Measurements from ENCODE around the gene CD300C. TPM values are rescaled to one million over a fixed set of nuclear protein-coding genes. Genes with fewer than 3 reads are reported as not detected.
"Not testable (repeated sequence)": the region's sequence is repeated elsewhere in the genome, so short reads cannot be mapped to it uniquely, and the experiment has no call there.

Gene CD300C
- total and polyA plus RNA-seq, 10 of the 15 experiments (the other 5 are each of a cell fraction or from before 2014, with no cell fraction given) = 0.12 to 0.38 (median 0.23) TPM; not detected in 3

DNA sequence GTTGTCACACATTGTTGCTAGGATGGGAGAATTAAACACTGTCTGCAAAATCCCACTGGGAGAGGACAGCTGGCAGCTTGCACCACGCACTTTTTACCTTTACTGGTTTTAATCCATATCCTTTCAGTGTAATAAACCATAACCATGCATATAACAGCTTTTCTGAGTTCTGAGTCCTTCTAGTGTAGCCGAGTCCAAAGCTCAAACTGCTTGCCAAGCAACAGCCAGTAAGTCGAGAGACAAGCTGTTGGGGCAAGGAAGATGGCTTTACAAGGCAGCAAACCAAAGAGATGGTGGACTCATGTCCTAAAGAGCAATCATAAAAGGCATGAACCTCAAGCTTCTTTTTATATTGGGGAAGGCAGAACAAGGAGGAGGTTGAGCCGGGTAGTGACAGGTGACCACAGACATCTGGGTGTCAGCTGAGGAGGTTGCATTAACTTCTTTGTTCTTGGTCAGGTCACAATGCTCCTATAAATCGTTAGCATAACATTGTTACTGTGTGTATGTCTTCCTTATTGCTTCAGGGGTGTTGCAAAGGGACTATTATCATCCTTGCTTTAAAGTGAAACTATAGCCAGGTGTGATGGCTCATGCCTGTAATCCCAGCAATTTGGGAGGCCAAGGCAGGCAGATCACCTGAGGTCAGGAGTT is 28.7 kb upstream of the CD300C start:
- TF ChIP-seq TCF12 (IDR thresholded peaks at IDR 0.05; ENCODE audit: low read depth, low read length) (no peak), JUND (IDR thresholded peaks at IDR 0.05; ENCODE audit: low read depth, low read length) (no peak), EP300 (IDR thresholded peaks at IDR 0.05; ENCODE audit: borderline replicate concordance in 1 of 2, control insufficient read depth in 1 of 2, low read depth in 2 of 2, low read length in 2 of 2) (no peak), YBX1 (IDR thresholded peaks at IDR 0.05) (no peak), SREBF2 (IDR thresholded peaks at IDR 0.05; ENCODE audit: low read length) (no peak)
- POLR2A ChIA-PET = interaction anchor here (0.5 kb wide), 1 partner anchor 231 kb away, joined by 3 read pairs; no protein-coding TSS in a partner anchor
- intact Hi-C loops (cut with micrococcal nuclease; ENCODE audit: unreplicated experiment) = no loop called here

DNA sequence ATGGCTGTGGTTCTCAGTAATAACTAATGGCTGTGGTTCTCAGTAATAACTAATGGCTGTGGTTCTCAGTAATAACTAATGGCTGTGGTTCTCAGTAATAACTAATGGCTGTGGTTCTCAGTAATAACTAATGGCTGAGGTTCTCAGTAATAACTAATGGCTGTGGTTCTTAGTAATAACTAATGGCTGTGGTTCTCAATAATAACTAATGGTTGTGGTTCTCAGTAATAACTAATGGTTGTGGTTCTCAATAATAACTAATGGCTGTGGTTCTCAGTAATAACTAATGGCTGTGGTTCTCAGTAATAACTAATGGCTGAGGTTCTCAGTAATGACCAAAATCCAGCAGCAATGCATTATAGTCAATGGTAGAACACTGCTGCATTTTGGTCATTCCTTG is 27.7 kb upstream of the CD300C start:
- FAIRE-seq; H2AFZ ChIP-seq (ENCODE audit: control insufficient read depth, low read depth, low read length); H4K20me1 ChIP-seq (ENCODE audit: control insufficient read depth, insufficient read depth); H3K27me3 ChIP-seq (replicated peaks in 1 of 2; ENCODE audit: control insufficient read depth in 2 of 2, insufficient read depth in 2 of 2, low read length in 1 of 2); BruUV-seq (replicated peaks); intact Hi-C loops (cut with micrococcal nuclease; ENCODE audit: unreplicated experiment); H3K4me3 ChIP-seq; H3K79me2 ChIP-seq (ENCODE audit: control insufficient read depth, insufficient read depth, low read length); H3K4me1 ChIP-seq (ENCODE audit: control insufficient read depth, insufficient read depth, low read length); H3K9ac ChIP-seq (ENCODE audit: control insufficient read depth, insufficient read depth, low read length); H3K36me3 ChIP-seq (ENCODE audit: control insufficient read depth in 2 of 2, insufficient read depth in 2 of 2, low read length in 1 of 2); H3K9me3 ChIP-seq (replicated peaks; ENCODE audit: control insufficient read depth, insufficient read depth, low read length); H3K4me2 ChIP-seq (ENCODE audit: control insufficient read depth, insufficient read depth); ATAC-seq; H3K27ac ChIP-seq (ENCODE audit: control insufficient read depth, insufficient read depth); DNase-seq (ENCODE audit: low read depth, low spot score): not testable (repeated sequence)
- peak; percentile 81 for TF ChIP-seq MTA2 (IDR thresholded peaks at IDR 0.05; ENCODE audit: low read depth)
- ChIA-PET RAD21 (ENCODE audit: unreplicated experiment) (interaction anchor here (1.0 kb wide), 1 partner anchor 164 kb away, joined by 3 read pairs; no protein-coding TSS in a partner anchor), SMC1A (ENCODE audit: uncharacterized antibody, unreplicated experiment) (interaction anchor here (0.8 to 1.4 kb wide), 2 partner anchors 11 to 27 kb away, joined by 3 read pairs; no protein-coding TSS in a partner anchor), CTCF (interaction anchor here (0.8 to 1.6 kb wide), 5 partner anchors 18 to 84 kb away, joined by 3 to 8 read pairs (median 4); partner anchors contain the start of gene CD300LD), POLR2A (interaction anchor here (0.5 to 0.6 kb wide), 2 partner anchors 144 to 361 kb away, joined by 3 to 5 read pairs; no protein-coding TSS in a partner anchor)
- in situ Hi-C loops (cut with MboI) = loop anchor here (10.0 kb wide), 1 partner anchor 59 kb away; no protein-coding TSS in a partner anchor

More for the DNA sequence above, 28.7 kb upstream of the CD300C start:
- no peak for FAIRE-seq
- Histone ChIP-seq H3K27me3 (replicated peaks in 1 of 2; ENCODE audit: control insufficient read depth in 2 of 2, insufficient read depth in 2 of 2, low read length in 1 of 2) (peaks cover 0 to 3% of the 10 kb centered on the region in 2 experiments; a peak in 1 of 4 replicates), H3K36me3 (ENCODE audit: control insufficient read depth in 2 of 2, insufficient read depth in 2 of 2, low read length in 1 of 2) (no peaks in the 10 kb centered on the region), H2AFZ (ENCODE audit: control insufficient read depth, low read depth, low read length) (no peak overlapping the region), H3K4me3 (no peak overlapping the region), H3K9ac (ENCODE audit: control insufficient read depth, insufficient read depth, low read length) (no peak overlapping the region), H3K27ac (ENCODE audit: control insufficient read depth, insufficient read depth) (no peak overlapping the region), H4K20me1 (ENCODE audit: control insufficient read depth, insufficient read depth) (no peaks in the 10 kb centered on the region), H3K4me1 (ENCODE audit: control insufficient read depth, insufficient read depth, low read length) (no peaks in the 10 kb centered on the region), H3K9me3 (replicated peaks; ENCODE audit: control insufficient read depth, insufficient read depth, low read length) (no peaks in the 10 kb centered on the region), H3K79me2 (ENCODE audit: control insufficient read depth, insufficient read depth, low read length) (no peaks in the 10 kb centered on the region), H3K4me2 (ENCODE audit: control insufficient read depth, insufficient read depth) (no peak overlapping the region)
- BruUV-seq (replicated peaks) = no TSS peak
- RAD21 ChIA-PET (ENCODE audit: unreplicated experiment) = interaction anchor here (1.0 kb wide), 1 partner anchor 163 kb away, joined by 3 read pairs; no protein-coding TSS in a partner anchor
- CTCF ChIA-PET = interaction anchor here (0.6 to 1.6 kb wide), 5 partner anchors 17 to 180 kb away, joined by 3 to 8 read pairs (median 4); partner anchors contain the start of gene CD300LD
- SMC1A ChIA-PET (ENCODE audit: uncharacterized antibody, unreplicated experiment) = interaction anchor here (0.8 to 1.4 kb wide), 2 partner anchors 12 to 26 kb away, joined by 3 read pairs; no protein-coding TSS in a partner anchor
- WGBS (ENCODE audit: insufficient coverage, insufficient replicate concordance, low lambda C conversion rate, missing lambda C conversion rate) = 1% methylated on average over 5 of the region's 5 CpGs
- DNase-seq (ENCODE audit: low read depth, low spot score) = no peak
- in situ Hi-C loops (cut with MboI) = loop anchor here (10.0 kb wide), 1 partner anchor 60 kb away; no protein-coding TSS in a partner anchor
- ATAC-seq = no peak

Measured in GM12878 (cell line).